ENCODE data around the gene TLX1. TPM values are rescaled to one million over a fixed set of nuclear protein-coding genes. Genes with fewer than 3 reads are reported as not detected.
"Not testable (repeated sequence)": the region's sequence is repeated elsewhere in the genome, so short reads cannot be mapped to it uniquely, and the experiment has no call there.

TLX1 gene
- polyA plus RNA-seq, 3 donors: 0.06 to 0.07 TPM; not detected in 1

DNA sequence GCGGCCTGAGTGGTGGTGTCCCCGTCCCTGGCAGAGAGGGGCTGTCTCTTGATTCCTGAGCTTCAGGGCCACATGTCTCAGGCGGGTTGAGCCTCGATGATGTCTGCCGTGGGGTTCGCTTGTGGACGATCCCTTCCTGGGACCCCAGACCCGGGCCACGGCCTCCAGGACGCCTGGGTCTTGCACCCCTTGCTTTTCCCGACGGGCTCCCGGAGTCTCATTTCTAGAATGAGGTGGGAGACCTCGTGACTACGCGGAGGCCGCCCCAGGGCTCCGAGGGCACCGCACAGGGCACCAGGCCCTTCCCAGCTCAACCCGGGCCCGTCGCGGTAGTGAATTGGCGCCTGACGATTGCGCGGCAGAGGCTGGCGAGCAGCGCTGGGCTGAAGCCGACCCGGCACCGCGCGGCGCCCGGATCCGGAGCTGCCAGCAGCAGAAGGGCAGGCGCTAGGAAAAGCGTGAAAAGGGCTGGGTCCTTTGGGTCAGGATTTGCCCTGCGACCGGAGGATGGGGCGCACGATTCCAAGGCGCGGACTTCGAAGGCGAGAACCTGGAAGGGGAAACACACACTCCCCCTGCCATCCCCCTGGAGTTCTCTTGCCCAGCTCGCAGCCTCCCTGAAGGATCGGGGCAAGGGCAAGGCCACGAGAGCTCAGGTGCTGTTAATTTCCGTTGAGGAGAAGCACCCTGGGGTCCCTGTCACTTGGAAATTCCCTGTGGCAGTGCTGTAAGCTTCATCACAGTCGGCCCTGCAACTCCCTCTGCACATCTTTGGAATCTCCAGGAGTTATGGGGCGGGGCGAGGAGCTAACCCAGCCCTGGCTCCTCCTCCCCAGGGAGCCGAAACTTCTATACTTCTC lies 15.5 kb downstream of the TLX1 start:
- DNase-seq (ENCODE audit: low read depth in 3 of 3, low spot score in 2 of 3): no peak

DNA sequence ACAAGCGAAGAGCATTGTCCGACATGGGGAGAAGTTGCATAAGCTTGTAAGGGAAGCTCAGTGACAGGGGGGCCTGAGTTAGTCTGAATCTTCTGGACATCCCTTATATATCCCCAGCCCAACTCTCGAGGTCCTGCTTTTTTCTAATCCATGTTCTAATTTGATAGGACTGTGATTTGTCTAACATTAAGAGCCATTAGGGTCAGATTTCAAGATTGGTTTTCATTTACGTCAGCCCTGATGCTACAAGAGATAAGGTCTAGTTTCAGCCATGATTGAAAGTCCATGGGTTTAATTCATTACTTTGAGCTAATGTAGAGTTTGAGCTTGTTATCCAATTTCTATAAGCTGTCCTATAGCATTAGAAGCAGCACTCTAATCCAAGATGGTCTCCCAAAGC lies 20.3 kb downstream of the TLX1 start:
- no peak for DNase-seq (ENCODE audit: low read depth in 3 of 3, low spot score in 2 of 3)

DNA sequence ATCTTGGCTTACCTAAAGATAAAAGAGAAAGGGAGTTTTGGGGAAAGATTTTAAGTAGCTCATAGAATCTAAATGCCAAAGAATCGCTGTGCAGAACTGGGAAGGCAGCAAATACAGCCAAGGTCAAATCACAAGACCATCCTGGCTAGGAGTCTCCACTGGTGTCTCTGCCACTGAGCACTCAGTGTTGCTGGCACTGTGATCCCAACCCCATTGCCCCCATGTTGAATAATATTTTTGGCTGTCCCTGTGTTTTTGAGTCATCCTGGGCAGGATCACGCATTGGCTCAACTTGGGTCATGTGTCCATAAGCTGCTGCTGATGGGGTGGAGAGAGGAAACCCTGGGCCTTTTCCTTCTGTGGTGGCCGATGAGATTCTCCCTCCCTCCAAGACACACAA lies 21.2 kb downstream of the TLX1 start:
- no peak for DNase-seq (ENCODE audit: low read depth in 3 of 3, low spot score in 2 of 3)

DNA sequence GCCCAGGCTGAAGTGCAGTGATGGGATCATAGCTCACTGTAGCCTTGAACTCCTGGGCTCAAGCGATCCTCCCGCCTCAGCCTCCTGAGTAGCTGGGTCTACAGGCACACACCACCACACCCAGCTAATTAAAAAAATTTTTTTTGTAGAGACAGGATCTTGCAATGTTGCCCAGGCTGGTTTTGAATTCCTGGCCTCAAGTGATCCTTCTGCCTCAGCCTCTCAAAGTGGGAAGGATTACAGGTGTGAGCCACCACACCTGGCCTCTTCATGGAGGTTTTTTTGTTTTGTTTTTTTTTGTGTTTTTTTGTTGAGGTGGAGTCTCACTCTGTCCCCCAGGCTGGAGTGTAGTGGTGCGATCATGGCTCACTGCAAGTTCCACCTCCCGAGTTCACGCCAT lies 23.4 kb downstream of the TLX1 start:
- not testable (repeated sequence) for DNase-seq (ENCODE audit: low read depth in 3 of 3, low spot score in 2 of 3)

DNA sequence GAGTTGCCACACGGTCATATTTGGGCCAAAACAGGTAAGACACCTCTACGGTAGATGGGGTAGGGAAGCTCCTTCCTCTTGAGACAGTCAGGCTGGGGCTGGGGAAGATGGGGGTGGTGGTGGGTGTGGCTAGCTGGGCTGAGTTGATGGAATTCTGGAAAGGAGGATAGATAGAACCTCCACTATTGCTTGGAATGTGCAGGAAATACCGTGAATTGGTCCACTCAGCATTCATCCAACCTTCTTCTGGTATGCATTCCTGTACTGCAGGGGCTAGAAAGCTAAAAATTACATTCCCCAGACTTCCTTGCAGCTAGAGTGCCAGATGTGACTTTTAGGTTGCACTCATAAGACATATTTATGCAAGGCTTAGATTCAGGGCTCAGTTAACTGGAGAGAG lies 24.8 kb downstream of the TLX1 start:
- no peak for DNase-seq (ENCODE audit: low read depth in 3 of 3, low spot score in 2 of 3)

DNA sequence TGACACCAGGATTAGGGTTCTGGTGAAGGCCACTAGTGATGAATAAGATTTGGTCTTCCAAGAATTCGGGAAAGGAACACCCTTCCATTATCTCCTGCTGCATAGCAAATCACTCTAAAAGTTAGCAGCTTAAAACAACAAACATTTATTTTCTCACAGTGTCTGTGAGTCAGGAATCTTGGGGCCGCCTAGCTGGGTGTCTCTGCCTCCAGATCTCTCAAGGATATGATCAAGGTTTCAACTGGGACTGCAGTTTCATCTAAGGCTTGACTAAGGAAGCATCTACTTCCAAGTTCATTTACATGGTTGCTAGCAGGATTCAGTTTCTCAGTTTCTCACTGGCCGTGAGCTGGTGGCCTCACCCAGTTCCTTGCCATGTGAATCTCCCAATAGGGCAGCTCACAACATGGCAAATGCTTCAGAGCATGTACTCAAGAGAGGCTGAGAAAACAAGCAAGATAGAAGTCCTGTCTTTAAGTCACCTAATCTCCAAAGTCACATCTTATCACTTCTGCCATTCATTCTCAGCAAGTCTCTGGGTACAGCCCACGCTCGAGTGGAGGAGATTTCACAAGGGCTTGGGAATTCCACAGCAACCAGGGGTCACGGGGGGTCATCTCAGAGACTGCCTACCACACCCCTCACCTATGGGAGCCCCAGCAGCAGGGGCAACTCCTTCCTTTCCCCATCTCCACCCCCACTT lies 26.8 kb downstream of the TLX1 start:
- no peak for DNase-seq (ENCODE audit: low read depth in 3 of 3, low spot score in 2 of 3)

DNA sequence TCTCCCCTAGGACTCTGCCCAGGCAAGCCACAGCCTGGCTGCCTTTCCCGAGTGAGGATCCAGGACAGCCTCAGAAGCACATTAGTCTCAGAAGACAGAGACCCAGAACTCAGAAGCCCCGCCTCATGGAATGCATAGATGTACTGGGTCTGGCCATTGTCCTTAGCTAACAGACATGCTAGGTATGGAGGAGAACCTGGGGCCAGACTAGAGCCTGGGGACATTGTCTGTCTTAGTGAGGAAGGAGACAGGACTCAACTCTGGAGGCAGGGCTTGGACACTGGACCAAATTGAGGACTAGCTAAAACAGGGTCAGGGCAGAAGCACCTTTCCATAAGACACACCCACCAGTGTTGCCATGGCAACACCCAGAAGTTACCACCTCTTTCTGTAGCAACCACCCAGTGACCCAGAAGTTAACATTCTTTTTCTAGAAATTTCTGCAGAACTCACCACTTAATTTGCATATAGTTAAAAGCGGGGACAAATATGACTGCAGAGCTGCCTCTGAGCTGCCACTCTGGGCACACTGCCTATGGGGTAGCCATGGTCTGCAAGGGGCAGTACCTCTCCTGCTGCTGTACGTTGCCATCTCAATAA lies 27.5 kb downstream of the TLX1 start:
- no peak for DNase-seq (ENCODE audit: low read depth in 3 of 3, low spot score in 2 of 3)

DNA sequence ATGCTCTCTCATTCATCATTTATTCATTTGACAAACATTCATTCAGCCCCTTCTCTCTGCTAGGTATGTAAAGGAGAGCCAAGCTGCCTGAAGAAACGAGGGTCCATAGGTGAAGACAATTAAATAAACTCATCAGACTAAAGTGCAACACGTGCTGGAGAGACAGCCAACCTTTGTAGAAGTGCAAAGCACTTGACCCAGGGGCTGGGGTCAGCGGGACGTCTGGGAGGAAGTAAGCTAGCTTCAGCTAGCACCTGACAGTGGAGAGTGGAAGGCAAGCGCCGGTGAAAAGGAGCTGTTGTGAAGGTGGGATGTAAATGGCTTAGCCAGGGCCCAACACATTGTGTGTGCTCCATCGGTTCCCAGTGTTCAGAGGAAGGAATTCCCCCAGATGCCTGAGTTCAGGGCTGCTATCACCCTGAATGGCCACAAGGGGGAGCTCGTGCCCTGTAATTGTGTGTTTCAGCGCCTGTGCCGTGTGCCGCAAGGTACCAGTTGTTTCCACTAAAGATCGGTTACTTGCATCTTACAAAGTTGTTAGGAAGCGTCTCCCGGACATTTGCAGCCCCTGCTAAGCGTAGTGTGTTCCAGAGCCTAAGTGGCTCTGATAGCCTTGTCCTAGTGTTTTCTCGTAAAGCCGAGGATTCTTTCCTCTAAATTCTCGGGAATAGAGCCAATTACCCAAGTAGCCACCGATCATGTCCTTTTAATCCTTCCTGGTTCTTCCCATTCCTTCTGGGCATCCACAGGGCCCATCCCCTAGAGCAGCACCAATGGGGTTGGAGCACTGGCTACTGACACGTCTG lies 30.6 kb downstream of the TLX1 start:
- peak; percentile 72 to 74 (median 73) for DNase-seq (ENCODE audit: low read depth in 3 of 3, low spot score in 2 of 3)

DNA sequence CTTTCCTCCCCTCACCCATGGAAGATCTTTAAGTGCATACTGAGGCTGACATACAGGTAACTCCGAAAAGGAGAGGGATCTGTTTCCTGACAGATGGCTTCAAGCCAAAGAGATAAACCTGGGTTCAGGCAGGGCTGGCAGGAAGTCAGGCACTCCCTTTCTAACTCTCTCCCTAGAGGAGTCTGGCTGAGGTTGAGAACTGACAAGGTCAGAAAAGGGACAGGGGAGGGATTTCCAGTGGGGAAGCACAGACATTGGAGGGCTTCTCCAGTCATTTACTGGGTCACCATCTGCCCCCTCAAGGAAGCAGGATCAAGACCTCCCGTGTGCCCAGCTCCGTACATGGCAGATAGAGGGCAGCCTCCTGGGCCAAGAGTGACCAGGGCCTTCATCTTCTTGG lies 31.6 kb downstream of the TLX1 start:
- DNase-seq (ENCODE audit: low read depth in 3 of 3, low spot score in 2 of 3): no peak

DNA sequence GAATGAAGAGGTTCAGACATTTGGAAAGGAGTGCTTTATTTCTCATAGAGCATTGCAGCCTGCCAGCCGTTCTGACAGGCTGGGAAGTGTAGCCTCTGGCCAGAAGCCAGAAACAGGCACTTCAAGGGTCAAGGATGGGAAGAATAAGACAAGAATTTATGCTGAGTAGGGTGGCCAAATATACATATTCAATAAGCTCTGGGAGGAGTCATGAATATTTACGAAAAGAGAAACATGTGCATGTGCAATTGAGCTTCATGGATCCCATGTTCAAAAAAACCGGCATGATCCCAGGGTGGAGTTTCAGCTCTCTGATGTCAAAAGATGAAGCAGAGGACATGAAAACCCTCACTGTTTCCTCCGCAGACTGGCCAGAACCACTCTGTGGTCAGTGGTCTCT lies 32.9 kb downstream of the TLX1 start:
- DNase-seq (ENCODE audit: low read depth in 3 of 3, low spot score in 2 of 3): no peak

DNA sequence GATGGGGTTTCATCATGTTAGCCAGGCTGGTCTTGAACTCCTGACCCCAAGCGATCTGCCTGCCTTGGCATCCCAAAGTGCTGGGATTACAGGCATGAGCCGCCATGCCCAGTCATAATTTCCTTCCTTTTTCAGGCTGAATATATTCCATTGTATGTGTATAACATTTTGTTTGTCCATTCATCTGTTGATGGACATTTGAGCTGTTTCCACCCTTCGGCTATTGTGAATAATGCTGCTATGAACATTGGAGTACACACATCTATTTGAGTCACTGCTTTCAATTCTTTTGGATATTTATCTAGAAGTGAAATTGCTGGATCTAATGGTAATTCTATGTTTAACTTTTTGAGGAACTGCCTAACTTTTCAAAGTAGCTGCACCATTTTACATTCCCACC lies 34.6 kb downstream of the TLX1 start:
- no peak for DNase-seq (ENCODE audit: low read depth in 3 of 3, low spot score in 2 of 3)

DNA sequence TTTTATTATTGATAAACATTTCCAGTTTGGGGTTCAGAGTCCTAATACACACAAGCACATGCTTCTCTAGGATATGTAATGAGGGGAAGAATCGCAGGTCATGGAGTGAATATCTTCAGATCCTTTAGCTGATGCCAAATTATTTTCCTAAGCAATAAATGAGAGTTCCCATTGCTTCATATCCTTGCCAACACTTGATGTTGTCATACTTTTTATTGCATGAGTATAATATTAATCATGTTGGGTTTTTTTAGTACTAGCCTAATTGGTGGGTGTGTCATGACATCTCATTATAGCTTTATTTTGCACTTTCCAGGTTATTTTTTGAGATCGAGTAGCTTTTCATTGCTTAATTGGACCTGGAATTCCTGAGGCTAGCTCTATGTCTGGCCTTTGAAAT lies 35.3 kb downstream of the TLX1 start:
- no peak for DNase-seq (ENCODE audit: low read depth in 3 of 3, low spot score in 2 of 3)

DNA sequence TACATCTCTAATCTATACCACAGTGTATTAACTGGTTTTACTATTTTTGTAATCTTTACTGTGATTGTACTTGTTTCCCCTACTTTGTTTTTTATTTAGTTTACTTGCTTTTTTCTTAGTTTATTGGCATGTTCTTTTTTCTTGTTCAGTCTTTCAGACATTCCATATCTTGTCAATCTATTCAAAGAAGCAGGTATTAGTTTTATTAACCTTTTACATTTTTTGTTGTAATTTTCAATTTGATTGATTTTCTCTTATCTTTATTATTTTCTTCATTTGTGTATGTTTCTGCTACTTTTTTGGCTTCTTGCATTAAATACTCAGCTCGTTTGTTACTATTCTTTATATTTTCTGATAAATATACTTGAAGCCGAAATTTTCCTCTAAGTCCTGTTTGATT lies 41.6 kb downstream of the TLX1 start:
- no peak for DNase-seq (ENCODE audit: low read depth in 3 of 3, low spot score in 2 of 3)

DNA sequence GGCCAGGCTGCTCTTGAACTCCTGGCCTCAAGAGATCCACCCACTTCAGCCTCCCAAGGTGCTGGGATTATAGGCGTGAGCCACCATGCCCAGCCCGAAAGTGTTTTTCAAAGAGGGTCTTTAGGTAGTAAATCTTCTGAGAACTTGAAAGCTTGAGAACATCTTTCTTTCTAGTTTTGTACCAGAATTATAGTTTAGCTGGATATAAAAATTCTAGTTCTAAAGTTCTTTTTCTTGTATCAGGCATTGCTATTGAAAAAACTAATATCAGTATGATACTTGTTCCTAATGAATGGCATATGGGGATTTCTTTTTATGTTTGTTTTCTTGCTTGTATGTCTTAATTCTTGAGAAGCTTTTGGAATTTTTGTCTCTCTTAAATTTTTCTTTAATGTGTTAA lies 43.2 kb downstream of the TLX1 start:
- no peak for DNase-seq (ENCODE audit: low read depth in 3 of 3, low spot score in 2 of 3)

DNA sequence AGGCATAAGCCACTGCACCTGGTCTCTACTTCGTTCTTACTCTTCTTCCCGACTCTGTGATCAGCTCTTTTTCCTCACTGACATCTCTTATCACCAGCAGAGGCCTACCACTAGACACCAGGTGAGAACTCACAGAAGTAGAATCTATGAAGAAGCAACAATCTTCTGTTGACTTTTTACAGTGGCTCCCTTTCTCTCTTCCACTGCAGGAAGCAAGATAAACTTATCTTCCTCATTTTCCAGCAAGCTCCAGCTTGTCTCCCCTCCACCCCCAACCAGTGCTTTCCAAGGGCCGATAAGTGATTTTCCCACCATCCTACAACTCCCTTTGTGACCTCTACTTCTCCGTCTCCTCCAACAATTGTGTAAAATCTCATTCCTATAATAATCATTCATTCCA lies 45.5 kb downstream of the TLX1 start:
- DNase-seq (ENCODE audit: low read depth in 3 of 3, low spot score in 2 of 3): no peak

DNA sequence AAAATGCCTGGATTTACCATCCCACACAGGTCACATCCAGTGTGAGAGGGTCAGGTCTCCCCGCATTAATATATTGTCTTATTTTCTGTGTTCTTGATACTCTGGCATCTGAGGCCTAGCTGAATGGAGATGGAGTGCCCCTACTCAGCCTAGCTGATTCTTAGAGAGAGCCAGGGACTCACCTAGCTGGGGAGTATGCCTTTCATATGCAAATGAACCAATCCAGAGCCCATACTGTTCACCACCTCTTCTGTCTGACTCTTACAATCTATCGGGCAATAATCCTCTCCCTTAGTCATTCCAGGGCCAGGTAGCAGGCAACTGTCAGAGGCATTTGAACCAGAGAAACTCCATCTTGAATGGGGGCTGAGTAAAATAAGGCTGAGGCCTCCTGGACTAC lies 51.8 kb downstream of the TLX1 start:
- DNase-seq (ENCODE audit: low read depth in 3 of 3, low spot score in 2 of 3): no peak

DNA sequence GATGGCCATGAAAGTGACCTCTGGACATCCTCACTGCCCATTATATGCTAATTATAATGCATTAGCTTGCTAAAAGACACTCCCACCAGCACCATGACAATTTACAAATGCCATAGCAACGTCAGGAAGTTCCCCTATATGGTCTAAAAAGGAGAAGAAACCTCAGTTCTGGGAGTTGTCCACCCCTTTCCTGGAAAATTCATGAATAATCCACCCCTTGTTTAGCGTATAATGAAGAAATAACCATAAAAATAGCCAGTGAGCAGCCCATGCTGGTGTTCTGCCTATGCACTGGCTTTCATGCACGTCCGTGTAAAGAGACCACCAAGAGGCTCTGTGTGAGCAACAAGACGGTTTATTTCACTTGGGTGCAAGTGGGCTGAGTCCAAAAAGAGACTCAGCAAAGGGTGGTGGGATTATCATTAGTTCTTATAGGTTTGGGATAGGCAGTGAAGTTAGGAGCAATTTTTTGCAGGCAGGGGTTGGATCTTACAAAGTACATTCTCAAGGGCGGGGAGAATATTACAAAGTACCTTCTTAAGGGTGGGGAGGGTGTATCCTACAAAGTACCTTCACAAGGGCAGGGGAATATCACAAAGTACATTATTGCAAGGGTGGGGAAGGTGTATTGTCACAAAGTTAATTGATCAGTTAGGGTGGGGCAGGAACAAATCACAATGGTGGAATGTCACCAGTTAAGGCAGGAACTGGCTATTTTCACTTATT lies 52.5 kb downstream of the TLX1 start:
- no peak for DNase-seq (ENCODE audit: low read depth in 3 of 3, low spot score in 2 of 3)

Data from right renal cortex interstitium (tissue), 3 donors.